HepG2 (cell line): Measurements from ENCODE around the gene FOCAD. TPM values are rescaled to one million over a fixed set of nuclear protein-coding genes. Genes with fewer than 3 reads are reported as not detected.

Source experiments
- ATF6 ChIP-seq: sonication (generic); formaldehyde crosslinking; conservative IDR thresholded peaks from 2 replicates; pipeline ENCODE4 v1.4.0; 2020; ENCODE audit warnings: missing genetic modification reagents
- CEBPB ChIP-seq: IDR thresholded peaks from 2 replicates; pipeline ENCODE4 v1.6.1; 2011; ENCODE audit warnings: low read depth, low read length, improper control_type of control experiment, borderline replicate concordance
- FOXO4 ChIP-seq: sonication (generic); formaldehyde crosslinking; conservative IDR thresholded peaks from 2 replicates; pipeline ENCODE4 v1.8.1; 2023; ENCODE audit warnings: missing genetic modification reagents
- HNF4G ChIP-seq, 2 experiments: sonication (generic) in 1 of 2; formaldehyde crosslinking in 1 of 2; IDR thresholded peaks; 2 replicates each; pipeline versions ENCODE4 v1.4.0 to v1.6.1; 2011 to 2020; ENCODE audit warnings: borderline replicate concordance in 2 of 2, low read depth in 2 of 2, mild to moderate bottlenecking in 2 of 2, low read length in 1 of 2, missing genetic modification reagents in 1 of 2, moderate library complexity in 1 of 2
- IKZF1 ChIP-seq: fragments of 450-650 bp; IDR thresholded peaks from 2 replicates; pipeline ENCODE4 v1.7.1; 2016
- MAX ChIP-seq: IDR thresholded peaks from 2 replicates; pipeline ENCODE4 v1.6.1; 2012; ENCODE audit warnings: inconsistent platforms
- PPARG ChIP-seq: conservative IDR thresholded peaks from 2 replicates; pipeline ENCODE4 v1.6.1; 2016; ENCODE audit warnings: missing biosample characterization, missing genetic modification reagents
- RBM39 ChIP-seq: fragments of 200-400 bp; formaldehyde crosslinking; IDR thresholded peaks from one replicate; pipeline ENCODE4 v1.6.1; 2018; ENCODE audit warnings: antibody characterized with exemption, mild to moderate bottlenecking, low read depth, low read length; ENCODE audit not compliant: poor library complexity, severe bottlenecking
- SETDB1 ChIP-seq: sonication (generic); formaldehyde crosslinking; IDR thresholded peaks from 2 replicates; pipeline ENCODE4 v1.5.1; 2020; ENCODE audit warnings: missing genetic modification reagents, mild to moderate bottlenecking, borderline replicate concordance
- TCF12 ChIP-seq, 2 experiments: fragments of 450-650 bp in 1 of 2; sonication (generic) in 1 of 2; formaldehyde crosslinking in 1 of 2; IDR thresholded peaks; 2 replicates each; pipeline versions ENCODE4 v1.6.1 to v1.8.0; 2017 to 2022; ENCODE audit warnings: antibody characterized with exemption in 1 of 2, mild to moderate bottlenecking in 1 of 2, missing genetic modification reagents in 1 of 2, moderate library complexity in 1 of 2
- ZBTB8A ChIP-seq: sonication (generic); formaldehyde crosslinking; IDR thresholded peaks from 2 replicates; pipeline ENCODE4 v1.4.0; 2020; ENCODE audit warnings: mild to moderate bottlenecking, low read depth, missing genetic modification reagents, borderline replicate concordance
- ZNF256 ChIP-seq: sonication (generic); formaldehyde crosslinking; conservative IDR thresholded peaks from 2 replicates; pipeline ENCODE4 v1.4.0; 2020; ENCODE audit warnings: missing genetic modification reagents
- ZNF501 ChIP-seq: sonication (generic); formaldehyde crosslinking; IDR thresholded peaks from 2 replicates; pipeline ENCODE4 v1.5.1; 2020; ENCODE audit warnings: mild to moderate bottlenecking, moderate library complexity, missing genetic modification reagents
- ZNF563 ChIP-seq: sonication (generic); formaldehyde crosslinking; IDR thresholded peaks from 2 replicates; pipeline ENCODE4 v1.8.0; 2022; ENCODE audit warnings: mild to moderate bottlenecking, moderate library complexity, missing genetic modification reagents
- ZNF609 ChIP-seq: sonication (generic); formaldehyde crosslinking; IDR thresholded peaks from 2 replicates; pipeline ENCODE4 v1.4.0; 2020; ENCODE audit warnings: mild to moderate bottlenecking, missing genetic modification reagents, borderline replicate concordance
- ZNF629 ChIP-seq: sonication (generic); formaldehyde crosslinking; conservative IDR thresholded peaks from 2 replicates; pipeline ENCODE4 v1.5.0; 2020; ENCODE audit warnings: missing genetic modification reagents
- ZNF749 ChIP-seq: sonication (generic); formaldehyde crosslinking; IDR thresholded peaks from 2 replicates; pipeline ENCODE4 v1.8.0; 2022; ENCODE audit warnings: mild to moderate bottlenecking, missing genetic modification reagents, moderate library complexity, borderline replicate concordance
- polyA plus RNA-seq, 8 experiments: library from polyadenylated mRNA; depleted of rRNA in 3 of 8; stranded (reverse) in 7 of 8; unstranded in 1 of 8; fragments of >200 nt; fragmentation: Illumina TruSeq in 4 of 8; extraction: Trizol in 4 of 8; gene quantifications; 2 replicates each; pipeline versions ENCODE4 v1.2.1 to v1.2.3, GENCODE V29; 2011 to 2016; ENCODE audit warnings: low read depth in 4 of 8, missing spikeins in 1 of 8, mixed read lengths in 1 of 8; ENCODE audit not compliant: insufficient read depth in 1 of 8
- total RNA-seq, 5 experiments: library from RNA; depleted of rRNA; stranded (reverse); fragments of >200 nt; fragmentation: Illumina TruSeq; extraction: Trizol; gene quantifications; 2 replicates each; pipeline ENCODE4 v1.2.3, GENCODE V29; 2016; ENCODE audit warnings: low read depth in 1 of 5

Gene FOCAD
- total and polyA plus RNA-seq, 2 of the 13 experiments (the other 11 are each of a cell fraction or from before 2014, with no cell fraction given) = 18.0 to 31.1 TPM

GRCh38 chr9:20835377-20836286 lies 151.6 kb downstream of the FOCAD start (continued):
- TF ChIP-seq SETDB1 (CRISPR knock-in tag) (no peak), MAX (no peak), ATF6 (no peak), HNF4G (IDR thresholded peaks at IDR 0.05; ENCODE audit: borderline replicate concordance, low read depth, low read length) (no peak), HNF4G (CRISPR knock-in tag; IDR thresholded peaks at IDR 0.05; ENCODE audit: borderline replicate concordance, low read depth) (no peak), ZNF629 (CRISPR knock-in tag) (no peak), ZNF749 (CRISPR knock-in tag) (no peak), ZBTB8A (CRISPR knock-in tag) (no peak), FOXO4 (CRISPR knock-in tag) (no peak), RBM39 (no peak), PPARG (CRISPR knock-in tag) (0 out of 2 replicates have a peak, but pooled peaks have one; percentile 20), TCF12 (IDR thresholded peaks at IDR 0.05) (no peak), TCF12 (CRISPR knock-in tag; IDR thresholded peaks at IDR 0.05) (no peak), IKZF1 (no peak), ZNF256 (CRISPR knock-in tag) (no peak), CEBPB (peak; percentile 97), ZNF563 (CRISPR knock-in tag) (no peak), ZNF501 (CRISPR knock-in tag) (no peak), ZNF609 (CRISPR knock-in tag) (no peak)
